HAP-1 (cell line): ENCODE data around the gene BIRC3.
A peak's percentile ranks its signal among the peaks of the same experiment; 100 is the strongest.

ENCODE experiments used
- DNase-seq, 2 experiments: peaks; one replicate each; pipeline ENCODE4 v3.0.0-alpha.2; 2016 to 2020; ENCODE audit warnings: low spot score in 2 of 2
- H3K27me3 ChIP-seq: fragments of 250-450 bp; sonication (Bioruptor Pico); 2 replicates; pipeline ENCODE4 v1.5.1; 2020; ENCODE audit warnings: low read depth, mild to moderate bottlenecking, moderate library complexity
- H3K36me3 ChIP-seq: fragments of 250-450 bp; sonication (Bioruptor Pico); replicated peaks from 2 replicates; pipeline ENCODE4 v1.5.1; 2020; ENCODE audit warnings: mild to moderate bottlenecking
- H3K4me1 ChIP-seq: fragments of 250-450 bp; sonication (Bioruptor Pico); 2 replicates; pipeline ENCODE4 v1.5.1; 2020; ENCODE audit warnings: mild to moderate bottlenecking
- H3K4me3 ChIP-seq: fragments of 250-450 bp; sonication (Bioruptor Pico); 2 replicates; pipeline ENCODE4 v1.5.1; 2020; ENCODE audit warnings: mild to moderate bottlenecking, moderate library complexity
- H3K9me3 ChIP-seq: fragments of 250-450 bp; sonication (Bioruptor Pico); 2 replicates; pipeline ENCODE4 v1.5.1; 2020; ENCODE audit warnings: mild to moderate bottlenecking, moderate library complexity
- in situ Hi-C: fragments of 300-500 bp; cut with MboI; formaldehyde crosslinking; loops from 3 replicates; pipeline ENCODE4 v1.14.3; 2020; ENCODE audit warnings: low sequenced_read_pairs, inconsistent platforms, mixed read lengths

Gene BIRC3

GRCh38 chr11:102317099-102317767 lies at the start of gene BIRC3:
Gene BIRC3, plus strand, starts transcription at chr11:102317484. Its CDS starts 7,026 bp downstream, at chr11:102324510.
- H3K4me1 ChIP-seq, result no peaks in the 10 kb centered on the region
- in situ Hi-C loops, result no loop called here
- no peaks in the 10 kb centered on the region for H3K27me3 ChIP-seq
- peak within 1 kb of the TSS; percentile 29 for H3K4me3 ChIP-seq
- no peaks in the 10 kb centered on the region for H3K36me3 ChIP-seq
- peak; percentile 64 to 80 for DNase-seq
- no peaks in the 10 kb centered on the region for H3K9me3 ChIP-seq

GRCh38 chr11:102267609-102268008 lies 49.7 kb upstream of the BIRC3 start:
- DNase-seq, result no peak
- H3K4me1 ChIP-seq, result peaks cover 6% of the 10 kb centered on the region
- H3K4me3 ChIP-seq, result no peak overlapping the region
- H3K9me3 ChIP-seq, result no peaks in the 10 kb centered on the region
- H3K36me3 ChIP-seq, result no peaks in the 10 kb centered on the region
- in situ Hi-C loops, result no loop called here
- no peaks in the 10 kb centered on the region for H3K27me3 ChIP-seq

GRCh38 chr11:102268083-102268984 lies 49.0 kb upstream of the BIRC3 start:
- DNase-seq, result peak; percentile 83 to 92
- in situ Hi-C loops, result no loop called here

GRCh38 chr11:102268985-102269470 lies 48.3 kb upstream of the BIRC3 start:
- Histone ChIP-seq H3K27me3 (no peaks in the 10 kb centered on the region), H3K36me3 (no peaks in the 10 kb centered on the region), H3K4me3 (peak overlapping the region; percentile 7; the same call in 1 of the 2 replicates), H3K9me3 (no peaks in the 10 kb centered on the region), H3K4me1 (peaks cover 6% of the 10 kb centered on the region)
- in situ Hi-C loops, result no loop called here
- no peak for DNase-seq

More at GRCh38 chr11:102268083-102268984, 49.0 kb upstream of the BIRC3 start:
- Histone ChIP-seq H3K4me3 (peak overlapping the region; percentile 22), H3K36me3 (no peaks in the 10 kb centered on the region), H3K27me3 (no peaks in the 10 kb centered on the region), H3K4me1 (peaks cover 6% of the 10 kb centered on the region), H3K9me3 (no peaks in the 10 kb centered on the region)

- no peak for DNase-seq
- in situ Hi-C loops, result no loop called here
- Histone ChIP-seq H3K4me1 (peaks cover 6% of the 10 kb centered on the region), H3K36me3 (no peaks in the 10 kb centered on the region), H3K9me3 (no peaks in the 10 kb centered on the region), H3K4me3 (no peak overlapping the region), H3K27me3 (no peaks in the 10 kb centered on the region)
These were observed 47.4 kb upstream of the BIRC3 start for GRCh38 chr11:102269927-102270326.

GRCh38 chr11:102272047-102272824 lies 45.0 kb upstream of the BIRC3 start:
- H3K27me3 ChIP-seq, result no peaks in the 10 kb centered on the region
- no peaks in the 10 kb centered on the region for H3K36me3 ChIP-seq
- no peak for DNase-seq
- H3K4me3 ChIP-seq, result no peak overlapping the region
- in situ Hi-C loops, result no loop called here
- no peaks in the 10 kb centered on the region for H3K9me3 ChIP-seq
- peaks cover 6% of the 10 kb centered on the region for H3K4me1 ChIP-seq

- no peak for DNase-seq
- no peaks in the 10 kb centered on the region for H3K36me3 ChIP-seq
- in situ Hi-C loops, result no loop called here
- H3K4me3 ChIP-seq, result no peak overlapping the region
- no peaks in the 10 kb centered on the region for H3K27me3 ChIP-seq
- no peaks in the 10 kb centered on the region for H3K9me3 ChIP-seq
- peaks cover 6% of the 10 kb centered on the region for H3K4me1 ChIP-seq
These were observed 42.7 kb upstream of the BIRC3 start for GRCh38 chr11:102274628-102275027.

- Histone ChIP-seq H3K9me3 (no peaks in the 10 kb centered on the region), H3K27me3 (no peaks in the 10 kb centered on the region), H3K36me3 (no peaks in the 10 kb centered on the region), H3K4me1 (peaks cover 22% of the 10 kb centered on the region), H3K4me3 (no peak overlapping the region)
- in situ Hi-C loops, result no loop called here
- DNase-seq, result no peak
These were observed 40.9 kb upstream of the BIRC3 start for GRCh38 chr11:102276362-102276761.

- Histone ChIP-seq H3K9me3 (no peaks in the 10 kb centered on the region), H3K4me1 (peaks cover 22% of the 10 kb centered on the region), H3K4me3 (no peak overlapping the region), H3K27me3 (no peaks in the 10 kb centered on the region), H3K36me3 (no peaks in the 10 kb centered on the region)
- no peak for DNase-seq
- in situ Hi-C loops, result no loop called here
These were observed 40.5 kb upstream of the BIRC3 start for GRCh38 chr11:102276783-102277182.

- peak; percentile 50 to 79 for DNase-seq
- Histone ChIP-seq H3K4me3 (no peak overlapping the region), H3K9me3 (no peaks in the 10 kb centered on the region), H3K4me1 (peaks cover 22% of the 10 kb centered on the region), H3K36me3 (no peaks in the 10 kb centered on the region), H3K27me3 (no peaks in the 10 kb centered on the region)
- in situ Hi-C loops, result loop anchor here (10.0 kb wide), 1 partner anchor 215 kb away; no protein-coding TSS in a partner anchor
These were observed 37.6 kb upstream of the BIRC3 start for GRCh38 chr11:102279641-102280170.

GRCh38 chr11:102280245-102280833 lies 36.9 kb upstream of the BIRC3 start:
- DNase-seq, result peak; percentile 32 to 53
- H3K9me3 ChIP-seq, result no peaks in the 10 kb centered on the region
- no peak overlapping the region for H3K4me3 ChIP-seq
- no peaks in the 10 kb centered on the region for H3K27me3 ChIP-seq
- in situ Hi-C loops, result loop anchor here (10.0 kb wide), 1 partner anchor 214 kb away; no protein-coding TSS in a partner anchor
- no peaks in the 10 kb centered on the region for H3K36me3 ChIP-seq
- H3K4me1 ChIP-seq, result peaks cover 22% of the 10 kb centered on the region

GRCh38 chr11:102283116-102283485 lies 34.2 kb upstream of the BIRC3 start:
- Histone ChIP-seq H3K36me3 (no peaks in the 10 kb centered on the region), H3K9me3 (no peaks in the 10 kb centered on the region), H3K27me3 (no peaks in the 10 kb centered on the region), H3K4me3 (no peak overlapping the region), H3K4me1 (peaks cover 22% of the 10 kb centered on the region)
- in situ Hi-C loops, result loop anchor here (10.0 kb wide), 1 partner anchor 212 kb away; no protein-coding TSS in a partner anchor
- DNase-seq, result no peak

- no peaks in the 10 kb centered on the region for H3K27me3 ChIP-seq
- peaks cover 29% of the 10 kb centered on the region for H3K4me1 ChIP-seq
- H3K9me3 ChIP-seq, result no peaks in the 10 kb centered on the region
- no peak overlapping the region for H3K4me3 ChIP-seq
- in situ Hi-C loops, result loop anchor here (10.0 kb wide), 1 partner anchor 211 kb away; no protein-coding TSS in a partner anchor
- no peaks in the 10 kb centered on the region for H3K36me3 ChIP-seq
- DNase-seq, result no peak
These were observed 33.3 kb upstream of the BIRC3 start for GRCh38 chr11:102284008-102284407.
